ENCODE measurements around the gene DMXL1. TPM values are rescaled to one million over a fixed set of nuclear protein-coding genes. Genes with fewer than 3 reads are reported as not detected.
A peak's percentile ranks its signal among the peaks of the same experiment; 100 is the strongest.

Gene DMXL1
- total RNA-seq, 1 donor from 2014 or later = 27.5 TPM

DNA sequence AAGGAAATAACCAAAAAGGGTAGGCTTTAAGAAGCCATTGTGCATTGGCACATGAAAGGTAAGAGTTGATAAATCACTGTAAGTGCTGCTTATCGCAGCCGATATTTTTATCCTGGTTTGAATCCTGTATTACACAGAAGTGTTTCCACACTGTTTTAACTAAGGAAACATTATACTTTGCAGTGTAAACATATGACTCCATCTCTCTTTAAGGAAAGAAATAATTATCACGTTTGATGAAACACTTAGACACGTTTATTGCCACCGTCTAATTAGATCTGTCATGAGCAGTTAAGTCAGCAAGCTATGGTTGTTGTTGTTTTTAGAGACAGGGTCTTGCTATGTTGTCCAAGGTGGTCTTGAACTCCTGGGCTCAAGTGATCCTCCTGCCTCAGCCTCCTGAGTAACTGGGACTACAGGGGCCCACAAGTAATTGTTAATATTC is 199.3 kb downstream of the DMXL1 start:
- no peak for ATAC-seq

GRCh38 chr5:119270960-119271757 is 200.3 kb downstream of the DMXL1 start:
- ATAC-seq = no peak

- no peak for ATAC-seq
Measured at GRCh38 chr5:119271758-119272730, 201.2 kb downstream of the DMXL1 start.

- no peak for ATAC-seq
Measured at GRCh38 chr5:119273391-119273839, 202.5 kb downstream of the DMXL1 start.

DNA sequence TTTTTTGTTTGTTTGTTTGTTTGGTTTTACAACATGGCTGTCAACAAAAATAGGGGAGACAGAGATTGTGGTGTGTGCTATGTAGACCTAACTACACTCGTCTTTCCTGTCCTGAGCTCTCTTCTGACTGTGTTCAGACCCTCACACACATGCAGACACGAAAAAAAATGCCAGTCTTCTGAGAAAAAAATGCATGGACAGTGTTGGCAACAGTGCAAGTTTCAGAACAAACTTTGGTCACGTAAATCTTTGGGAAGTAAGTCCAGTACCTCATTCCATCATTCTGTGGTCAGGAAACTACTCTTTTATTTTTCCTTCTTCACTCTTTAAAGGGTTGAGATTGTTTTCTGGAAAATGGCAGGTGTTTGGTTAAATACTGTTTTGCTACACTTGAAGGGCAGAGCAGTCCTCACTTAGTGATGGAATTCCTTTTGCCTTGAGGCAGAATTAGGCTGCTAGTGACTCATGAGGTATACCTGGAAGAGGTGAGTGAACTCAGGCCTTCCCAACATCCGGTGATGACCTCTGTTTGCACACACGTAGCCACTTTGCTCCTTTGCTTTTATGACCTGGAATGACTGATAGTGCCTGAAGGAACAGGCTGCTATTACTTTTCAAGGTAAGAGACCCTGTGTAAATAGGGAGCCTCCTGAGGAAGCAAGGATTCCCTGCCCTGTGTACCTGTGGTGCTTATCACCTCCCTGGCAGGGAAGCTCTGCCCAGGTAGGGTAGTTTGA is 203.3 kb downstream of the DMXL1 start:
- peak; percentile 81 for ATAC-seq

GRCh38 chr5:119274767-119275130 is 203.9 kb downstream of the DMXL1 start:
- peak; percentile 54 for ATAC-seq

- peak; percentile 73 for ATAC-seq
Measured at GRCh38 chr5:119275146-119275545, 204.3 kb downstream of the DMXL1 start.

DNA sequence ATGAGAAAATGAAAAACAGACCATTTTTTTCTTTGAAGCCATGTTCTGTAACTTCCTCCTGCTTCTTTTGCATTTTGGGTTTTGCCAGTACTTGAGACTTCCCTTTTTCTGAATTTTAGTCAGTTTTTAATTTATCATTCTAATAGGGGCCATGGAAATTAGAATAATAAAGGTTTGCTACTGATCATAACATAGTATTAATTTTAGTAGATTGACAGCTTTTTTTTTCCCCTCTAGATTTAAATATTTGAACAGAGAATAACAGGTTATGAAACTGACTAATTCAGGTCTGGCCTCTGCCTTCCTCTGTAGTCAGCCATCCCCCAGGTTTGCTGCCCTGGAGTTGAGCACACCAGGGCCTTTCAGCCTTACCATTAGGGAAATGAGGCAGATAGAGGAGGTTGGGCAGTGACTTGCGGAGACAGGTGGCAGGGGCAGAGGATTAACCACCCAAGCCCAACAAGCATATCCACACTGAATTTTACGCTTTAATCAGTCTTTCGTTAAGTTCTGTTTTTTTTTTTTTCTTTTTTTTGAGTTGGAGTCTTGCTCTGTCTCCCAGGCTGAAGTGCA is 204.8 kb downstream of the DMXL1 start:
- peak; percentile 25 for ATAC-seq

- ATAC-seq = no peak
Measured at GRCh38 chr5:119276978-119277377, 206.1 kb downstream of the DMXL1 start.

GRCh38 chr5:119279093-119279492 is 208.2 kb downstream of the DMXL1 start:
- ATAC-seq = no peak

GRCh38 chr5:119280380-119280779 is 209.5 kb downstream of the DMXL1 start:
- no peak for ATAC-seq

DNA sequence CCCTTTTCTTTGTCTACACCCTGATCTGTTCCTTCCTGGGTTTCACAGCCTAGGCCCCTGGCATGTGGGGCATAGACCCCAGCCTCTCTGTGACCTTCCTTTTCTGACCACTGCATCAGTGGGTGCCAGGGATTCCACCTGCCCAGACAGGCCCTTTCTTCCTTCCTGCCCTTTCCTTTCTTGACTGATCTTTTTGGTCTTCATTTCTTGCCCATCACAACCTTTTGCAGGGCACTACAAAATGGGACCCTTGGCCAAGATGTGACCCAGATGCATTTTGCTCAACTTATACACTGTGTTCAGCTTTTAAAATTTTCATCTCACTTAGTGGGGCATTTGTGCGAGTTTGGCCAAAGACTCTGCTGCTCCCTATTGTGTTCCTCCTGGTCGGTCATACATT is 211.7 kb downstream of the DMXL1 start:
- ATAC-seq = no peak

- ATAC-seq = no peak
Measured at GRCh38 chr5:119284031-119284430, 213.1 kb downstream of the DMXL1 start.

DNA sequence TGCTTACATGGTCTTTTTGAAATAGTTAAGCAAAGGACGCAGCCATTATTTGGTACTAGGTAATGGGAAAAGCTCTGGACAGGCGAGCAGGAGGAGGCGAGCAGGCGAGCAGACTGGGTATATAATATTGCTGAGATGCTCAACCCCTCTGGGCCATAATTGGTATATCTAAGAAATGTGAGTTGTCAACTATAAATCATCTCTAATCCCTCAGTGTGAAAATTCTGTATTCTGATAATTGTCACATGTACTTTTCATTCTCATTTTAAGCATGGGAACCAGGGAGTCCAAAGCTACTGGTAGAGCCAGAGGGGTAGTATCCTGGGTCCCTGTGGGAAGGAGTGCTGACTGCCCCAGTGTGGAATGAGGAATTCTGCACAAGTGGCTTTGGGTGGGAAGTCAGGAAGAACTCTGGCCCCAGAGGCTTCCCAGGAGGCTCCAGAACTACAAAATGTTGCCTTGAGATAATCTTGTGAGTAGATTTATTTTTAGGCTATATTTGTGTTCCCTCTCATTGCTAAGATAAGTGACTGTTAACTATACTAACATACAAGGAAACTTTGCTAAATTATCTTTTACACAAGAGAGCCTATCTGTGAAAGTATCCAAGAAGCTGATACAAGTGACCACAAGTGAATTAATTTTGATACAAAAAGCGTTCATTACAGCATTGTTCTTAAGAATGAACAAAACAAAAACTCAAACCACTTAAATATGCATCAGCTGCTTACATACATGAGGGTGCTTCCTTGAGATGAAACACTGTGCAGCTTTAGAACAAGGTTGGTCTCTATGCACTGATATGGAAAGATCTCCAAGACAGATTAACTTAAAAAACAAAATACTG is 214.4 kb downstream of the DMXL1 start:
- no peak for ATAC-seq

DNA sequence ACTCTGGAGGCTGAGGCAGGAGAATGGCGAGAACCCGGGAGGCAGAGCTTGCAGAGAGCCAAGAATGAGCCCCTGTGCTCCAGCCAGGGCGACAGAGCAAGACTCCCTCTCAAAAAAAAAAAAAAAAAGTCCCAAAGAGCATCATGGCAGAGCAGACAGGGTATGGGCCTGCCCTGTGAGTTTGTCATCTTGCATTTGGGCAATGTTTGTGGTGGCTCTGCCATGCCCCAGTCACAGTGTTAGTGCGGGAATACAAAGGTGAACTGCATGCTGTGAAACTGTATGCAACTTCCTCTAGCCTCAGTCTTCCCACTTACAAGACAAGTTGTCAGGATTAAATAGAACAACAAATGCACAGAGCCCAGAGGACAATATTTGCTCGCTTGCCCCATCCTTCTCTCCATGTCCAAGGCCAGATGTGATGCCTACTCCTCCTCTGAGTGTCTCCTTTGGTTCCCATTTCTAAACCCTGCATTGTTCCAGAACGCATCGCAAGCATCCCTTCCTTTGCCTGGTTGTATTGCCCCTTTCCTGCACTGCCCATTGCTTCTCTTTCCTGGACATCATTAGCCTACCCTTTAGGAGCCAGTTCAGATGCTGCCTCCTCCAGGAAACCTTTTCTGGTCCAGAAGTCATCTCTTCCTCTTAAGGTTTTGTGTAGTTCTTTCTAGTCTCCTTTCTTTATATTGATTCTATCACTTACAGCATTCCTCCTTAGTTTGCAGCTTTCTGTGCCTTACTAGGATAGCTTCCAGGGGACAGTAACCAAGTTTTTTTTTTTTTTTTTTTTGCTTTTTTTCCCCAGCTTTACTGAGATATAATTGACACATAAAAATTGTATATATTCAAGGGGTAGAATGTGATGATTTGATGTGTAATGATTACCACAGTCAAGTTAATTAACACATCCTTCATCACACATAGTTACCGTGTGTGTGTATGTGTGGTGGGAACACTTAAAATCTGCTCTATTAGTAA is 215.9 kb downstream of the DMXL1 start:
- ATAC-seq = no peak

DNA sequence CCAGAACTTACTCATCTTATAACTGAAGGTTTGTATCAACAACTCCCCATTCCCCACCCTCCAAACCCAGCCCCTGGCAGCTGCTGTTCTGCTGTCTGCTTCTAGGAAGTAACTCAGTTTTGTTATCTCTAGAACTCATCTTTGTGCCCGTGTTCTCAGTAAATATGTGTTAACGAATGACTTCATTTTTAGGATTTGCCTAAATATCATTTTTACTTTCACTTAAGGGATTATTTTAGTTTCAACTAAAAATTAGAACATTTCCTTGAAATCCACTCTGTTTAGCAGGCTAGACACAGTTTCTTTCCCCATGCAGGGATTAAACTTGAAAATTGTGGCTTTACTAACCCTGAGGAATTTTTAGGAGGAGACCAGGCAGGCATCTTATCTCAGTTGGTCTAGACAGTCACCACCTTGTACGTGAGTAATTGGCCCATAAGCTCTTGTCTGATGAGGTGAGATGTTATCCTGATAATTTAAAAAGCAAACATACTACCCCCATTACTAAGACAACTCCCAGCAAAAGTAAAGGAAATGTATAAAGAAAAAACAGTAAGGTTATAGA is 216.7 kb downstream of the DMXL1 start:
- ATAC-seq = no peak

GRCh38 chr5:119288379-119289033 is 217.6 kb downstream of the DMXL1 start:
- ATAC-seq = no peak

DNA sequence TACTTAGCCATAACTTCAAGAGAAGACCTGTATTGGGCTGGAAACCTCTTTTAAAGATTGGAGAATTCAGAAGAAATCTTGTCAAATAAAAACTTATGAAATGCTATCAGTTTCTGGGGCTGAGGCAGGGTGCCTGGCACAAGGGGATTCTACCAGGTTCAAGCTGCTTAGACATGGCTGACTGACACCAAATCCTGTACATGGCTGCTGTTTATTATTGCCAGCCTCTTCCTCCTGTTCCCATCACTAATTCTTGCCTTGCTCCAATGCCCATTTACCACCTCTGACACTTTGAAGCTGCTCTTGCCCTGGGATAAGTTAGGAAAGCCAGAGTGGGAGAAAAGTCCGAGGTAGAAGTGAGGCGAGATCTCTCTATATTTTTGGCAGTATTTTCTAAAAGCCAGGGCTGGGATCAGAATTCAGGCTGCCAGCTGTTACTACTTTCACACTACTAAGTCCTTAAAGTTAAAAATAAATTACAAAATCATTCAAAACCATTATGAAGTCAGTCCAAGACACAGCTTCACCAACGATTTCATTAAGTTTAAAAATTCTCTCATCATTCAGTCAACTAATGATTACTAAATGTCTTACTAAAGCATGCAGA is 218.7 kb downstream of the DMXL1 start:
- ATAC-seq = no peak

DNA sequence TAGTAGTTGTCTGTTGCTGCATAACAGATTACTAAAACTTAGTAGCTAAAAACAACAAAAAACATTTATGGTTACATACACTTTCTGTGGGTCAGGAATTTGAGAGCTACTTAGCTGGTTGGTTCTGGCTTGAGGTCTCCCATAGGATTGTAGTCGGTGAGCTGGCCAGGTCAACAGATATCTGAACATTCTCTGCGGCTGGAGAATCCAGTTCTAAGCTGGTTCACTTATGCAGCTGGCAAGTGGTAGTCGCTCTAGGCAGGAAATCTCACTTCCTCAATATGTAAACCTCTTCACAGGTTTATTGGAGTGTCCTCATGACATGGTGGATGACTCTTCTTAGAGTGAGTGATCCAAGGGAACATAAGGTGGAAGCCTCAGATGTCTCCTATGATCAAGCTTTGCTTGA is 219.3 kb downstream of the DMXL1 start:
- peak; percentile 57 for ATAC-seq
